Amniotic epithelial cell (primary cell): Measurements from ENCODE around the gene GRK2.
"Not testable (repeated sequence)": the region's sequence is repeated elsewhere in the genome, so short reads cannot be mapped to it uniquely, and the experiment has no call there.

Source experiments
- DNase-seq: peaks from one replicate; pipeline ENCODE4 v3.0.0-alpha.2; 2010; ENCODE audit warnings: low read depth

The GRK2 gene

DNA sequence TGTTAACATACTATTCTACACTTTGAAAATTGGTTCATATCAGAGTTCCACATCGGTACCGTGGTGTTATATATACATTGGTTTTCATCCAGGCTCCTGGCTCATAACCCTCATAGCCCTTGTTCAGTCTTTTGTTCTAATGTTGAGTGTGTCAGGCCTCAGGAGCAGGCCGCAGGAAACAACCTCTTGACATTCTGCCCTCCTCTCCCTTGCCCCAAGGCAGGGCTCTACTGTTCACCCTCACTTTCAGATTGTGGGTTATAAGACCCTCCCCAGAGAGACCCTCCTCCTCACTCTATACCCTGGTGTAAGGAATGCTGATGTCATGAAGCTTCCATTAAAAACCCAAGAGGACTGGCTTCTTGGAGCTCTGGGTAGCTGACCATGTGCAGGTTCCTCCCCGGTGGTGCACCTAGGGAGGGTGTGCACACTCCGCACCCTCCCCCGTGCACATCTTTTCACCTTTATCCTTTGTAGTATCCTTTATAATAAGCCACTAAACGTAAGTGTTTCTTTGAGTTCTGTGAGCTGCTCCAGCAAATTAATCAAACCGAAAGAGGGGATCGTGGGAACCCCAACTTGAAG is 49.1 kb downstream of the GRK2 start:
- DNase-seq = no peak

DNA sequence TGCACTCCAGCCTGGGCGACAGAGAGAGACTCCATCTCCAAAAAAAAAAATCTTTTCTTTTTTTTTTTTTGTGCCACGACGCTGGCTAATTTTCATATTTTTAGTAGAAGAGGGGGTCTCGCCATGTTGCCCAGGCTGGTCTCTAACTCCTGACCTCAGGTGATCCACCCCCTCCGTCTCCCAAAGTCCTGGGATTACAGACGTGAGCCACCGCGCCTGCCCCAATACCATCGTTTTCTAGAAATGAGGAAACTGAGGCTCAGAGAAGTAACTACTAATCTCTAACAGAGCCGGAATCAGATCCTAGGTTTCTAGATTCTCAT is 50.6 kb downstream of the GRK2 start:
- DNase-seq = no peak

DNA sequence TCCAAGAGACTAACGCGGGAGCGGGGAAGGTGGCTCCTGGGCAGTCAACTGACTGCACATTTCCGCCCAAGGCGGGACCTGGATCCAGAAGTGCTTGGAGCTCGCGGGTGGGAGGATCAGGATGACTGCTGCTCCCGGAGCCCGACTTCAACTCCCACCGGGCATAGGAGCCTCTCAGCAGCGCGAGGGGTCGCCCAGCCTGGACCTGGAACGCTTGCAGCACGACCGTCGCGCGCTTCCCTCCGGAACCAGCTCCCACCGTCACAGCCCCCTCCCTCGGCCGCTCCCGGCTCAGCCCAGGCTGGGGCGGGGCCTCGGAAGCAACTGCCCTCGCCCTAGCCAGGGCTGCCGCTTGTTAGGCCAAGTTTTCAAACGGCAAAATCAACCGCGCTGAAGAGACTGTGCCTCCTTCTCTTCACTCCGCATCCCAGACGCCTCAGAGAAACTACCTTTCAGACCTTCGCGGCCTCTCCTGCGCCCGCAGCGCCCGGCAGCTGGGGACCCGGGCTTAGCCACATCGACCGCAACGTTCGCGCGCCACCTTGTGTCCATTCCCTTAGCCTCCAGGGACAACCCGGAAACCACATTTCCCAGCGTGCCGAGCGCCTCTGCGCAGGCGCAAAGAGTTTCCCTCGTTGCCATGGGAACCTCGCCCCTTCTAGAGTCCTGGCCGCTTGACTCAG is 51.1 kb downstream of the GRK2 start:
- DNase-seq = peak; percentile 84

DNA sequence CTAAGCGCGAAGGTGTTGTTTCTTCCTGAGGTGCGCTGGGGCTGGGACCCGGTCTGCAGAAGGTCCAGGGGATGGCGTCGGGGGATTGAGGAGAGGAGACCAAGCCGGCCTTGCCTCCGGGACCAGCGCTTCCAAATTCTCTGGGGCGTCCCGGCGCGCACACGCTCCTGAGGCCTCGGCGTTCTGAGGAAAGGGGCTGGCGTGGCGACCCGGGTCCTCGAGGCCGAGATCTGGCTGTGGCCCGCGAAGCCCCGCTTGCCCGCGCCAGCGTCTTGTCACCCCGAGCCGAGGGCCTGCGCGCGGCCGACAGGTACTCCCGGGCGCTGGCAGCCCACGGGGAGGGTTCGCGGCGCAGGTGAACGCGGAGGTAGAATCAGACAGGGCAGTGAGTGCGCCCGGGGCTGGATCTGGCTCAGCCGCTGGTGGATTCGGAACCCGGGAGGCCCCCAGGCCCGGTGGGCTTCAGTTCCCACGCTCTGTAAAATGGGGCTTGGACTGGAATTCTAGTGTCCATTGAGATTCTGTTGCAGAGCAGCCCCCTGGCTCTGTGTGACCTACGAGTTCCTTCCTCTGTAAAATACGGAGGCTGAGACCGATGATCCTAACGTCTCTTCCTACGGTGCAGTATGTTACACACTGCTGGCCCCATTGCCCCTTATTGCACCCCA is 51.7 kb downstream of the GRK2 start:
- no peak for DNase-seq

DNA sequence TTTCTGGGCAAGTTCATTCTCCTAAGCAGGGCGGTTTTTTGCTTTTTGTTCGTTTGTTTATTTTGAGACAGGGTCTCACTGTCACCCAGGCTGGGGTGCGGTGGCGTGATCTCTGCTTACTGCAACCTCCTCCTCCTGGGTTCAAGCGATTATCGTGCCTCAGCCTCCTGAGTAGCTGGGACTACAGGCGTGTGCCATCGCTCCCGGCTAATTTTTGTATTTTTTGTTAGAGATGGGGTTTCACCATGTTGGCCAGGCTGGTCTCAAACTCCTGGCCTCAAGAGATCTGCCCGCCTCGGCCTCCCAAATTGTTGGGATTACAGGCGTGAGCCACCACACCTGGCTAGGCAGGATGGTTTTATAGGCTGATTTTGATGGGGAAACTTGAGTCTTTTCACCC is 52.6 kb downstream of the GRK2 start:
- not testable (repeated sequence) for DNase-seq

DNA sequence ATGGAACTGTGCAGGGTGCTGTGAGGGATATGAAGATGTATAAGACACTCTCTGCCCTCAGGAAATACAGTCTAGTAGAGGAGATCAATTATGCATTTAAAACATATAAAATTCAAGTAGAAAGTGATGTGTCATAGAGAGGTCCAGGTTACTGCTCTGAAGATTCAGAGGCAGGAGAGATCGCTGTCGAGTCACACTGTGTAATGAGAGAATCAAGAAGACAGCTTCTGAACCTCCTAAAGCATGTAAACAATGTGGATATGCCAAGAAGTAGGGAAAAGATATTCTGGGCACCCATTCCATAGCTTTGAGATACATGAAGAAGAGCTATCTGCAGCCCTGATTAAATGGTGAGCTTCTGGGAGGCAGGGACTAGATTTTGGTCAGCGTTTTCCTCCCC is 53.7 kb downstream of the GRK2 start:
- no peak for DNase-seq

DNA sequence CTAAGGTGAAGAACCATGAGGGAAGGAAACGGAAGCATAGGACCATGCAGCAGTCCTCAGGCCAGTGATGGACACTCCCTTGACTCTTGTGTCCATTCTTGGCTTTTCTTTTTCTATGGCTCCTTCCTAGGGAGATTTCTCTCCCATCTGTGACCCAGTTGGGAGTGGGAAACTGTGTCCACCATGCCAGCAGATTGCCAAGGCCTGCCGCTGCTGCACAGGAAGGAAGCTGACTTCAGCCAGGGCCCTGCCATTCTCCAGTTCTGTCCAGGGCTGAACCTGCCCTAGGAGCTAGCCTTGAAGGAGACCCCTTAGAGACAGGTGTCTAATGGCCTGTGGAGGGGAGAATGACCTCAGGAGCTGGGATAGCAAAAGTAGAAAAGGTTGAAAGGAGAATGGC is 54.4 kb downstream of the GRK2 start:
- no peak for DNase-seq

DNA sequence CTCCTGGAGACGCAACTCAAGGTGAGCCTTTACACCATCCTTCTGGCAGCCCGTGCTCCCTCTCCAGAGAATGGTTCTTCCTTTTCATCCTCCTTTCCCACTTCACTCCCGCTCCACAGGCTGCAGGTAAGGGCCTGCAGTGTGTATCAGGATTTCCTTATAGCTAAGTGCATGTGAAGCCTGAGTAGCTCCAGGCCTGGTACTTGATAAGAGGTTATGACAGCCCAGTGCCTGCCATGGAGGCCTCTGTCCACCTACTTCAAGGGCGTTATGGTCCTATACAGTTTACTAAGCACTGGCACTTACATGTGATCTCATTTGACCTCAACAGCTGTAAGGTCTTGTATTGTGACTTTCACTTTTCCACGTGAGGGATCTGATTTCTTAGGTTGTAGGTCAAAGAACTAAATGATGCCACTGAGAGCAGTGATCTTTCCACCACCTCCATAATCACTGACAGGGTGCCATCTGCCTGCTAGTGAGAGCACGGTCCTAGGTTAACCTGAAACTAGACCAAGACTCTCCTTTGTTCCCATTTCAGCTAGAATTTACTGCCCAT is 55.1 kb downstream of the GRK2 start:
- no peak for DNase-seq

DNA sequence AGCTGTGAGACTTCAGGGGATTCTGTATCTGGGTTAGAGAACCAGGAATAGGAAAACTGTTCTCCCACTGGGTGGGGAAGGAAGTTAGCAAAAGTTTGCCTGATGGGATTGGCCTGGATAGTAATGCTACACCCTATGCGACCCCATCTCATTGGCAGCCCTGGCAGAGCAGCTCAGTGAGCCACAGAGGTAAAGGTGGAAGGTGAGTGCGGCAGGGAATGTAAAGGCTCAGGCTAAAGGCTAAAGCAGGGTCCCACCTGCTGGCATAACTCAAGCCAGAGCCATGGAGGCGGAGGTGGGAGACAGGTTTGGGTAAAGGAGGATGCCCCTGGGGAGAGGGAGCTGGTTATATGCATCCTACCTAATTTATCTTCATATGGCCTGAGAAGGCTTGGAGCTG is 55.8 kb downstream of the GRK2 start:
- no peak for DNase-seq

DNA sequence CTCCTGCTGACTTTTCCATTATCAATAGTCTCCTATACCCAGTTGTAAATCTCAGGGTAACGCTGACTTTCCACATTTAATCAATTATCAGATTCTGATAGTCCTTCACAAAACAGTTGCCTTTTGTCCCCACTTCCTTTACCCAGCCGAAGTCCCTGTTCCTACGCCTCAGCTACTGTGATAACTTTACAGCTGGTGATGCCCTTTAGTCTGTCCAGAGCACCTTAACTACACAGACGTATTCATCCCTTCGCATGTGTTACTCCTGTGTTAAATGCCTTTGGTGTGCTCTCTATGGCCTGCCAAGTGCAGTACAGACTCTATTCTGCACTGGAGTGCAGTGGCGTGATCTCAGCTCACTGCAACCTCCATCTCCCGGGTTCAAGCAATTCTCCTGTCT is 57.3 kb downstream of the GRK2 start:
- DNase-seq = no peak

DNA sequence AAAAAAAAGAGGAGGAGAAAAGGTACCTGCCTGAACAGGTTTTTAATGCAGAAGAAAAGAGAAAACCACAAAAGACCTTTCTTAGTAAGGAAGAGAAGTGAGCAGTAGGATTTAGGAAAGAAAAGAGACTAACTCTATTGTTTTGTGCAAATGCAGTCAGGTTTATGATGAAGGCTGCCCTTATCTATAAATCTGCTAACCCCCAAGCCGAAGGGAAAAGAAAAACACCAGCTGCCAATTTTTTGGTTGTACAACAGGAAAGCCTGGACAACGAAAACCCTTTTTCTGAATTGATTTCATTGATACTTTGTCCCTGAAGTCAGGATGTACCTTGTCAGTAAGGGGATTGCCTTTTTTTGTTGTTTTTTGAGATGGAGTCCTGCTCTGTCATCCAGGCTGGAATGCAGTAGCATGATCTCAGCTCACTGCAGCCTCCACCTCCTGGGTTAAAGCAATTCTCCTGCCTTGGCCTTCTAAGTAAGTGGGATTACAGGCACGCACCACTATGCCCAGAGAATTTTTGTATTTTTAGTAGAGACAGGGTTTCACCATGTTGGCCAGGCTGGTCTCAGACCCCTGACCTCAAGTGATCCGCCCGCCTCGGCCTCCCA is 65.9 kb downstream of the GRK2 start:
- no peak for DNase-seq
